ENCODE data around the gene DAGLB.

Gene DAGLB

DNA sequence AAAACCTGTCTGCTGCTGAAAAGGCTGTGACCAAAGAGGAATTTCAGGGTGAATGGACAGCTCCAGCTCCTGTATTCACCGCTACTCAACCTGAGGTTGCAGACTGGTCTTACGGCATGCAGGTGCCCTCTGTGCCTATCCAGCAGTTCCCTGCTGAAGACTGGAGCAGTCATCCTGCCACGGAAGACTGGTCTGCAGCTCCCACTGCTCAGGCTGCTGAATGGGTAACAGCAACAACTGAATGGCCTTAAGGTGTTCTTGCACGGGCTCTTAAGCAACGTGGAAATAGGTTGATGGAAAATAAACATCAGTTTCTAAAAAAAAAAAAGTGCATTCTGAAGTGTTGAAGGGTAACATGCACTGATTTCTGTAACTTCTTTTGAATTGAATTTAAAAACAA, 82.3 kb downstream of the DAGLB start:
- DNase-seq (ENCODE audit: low read depth): no peak

DNA sequence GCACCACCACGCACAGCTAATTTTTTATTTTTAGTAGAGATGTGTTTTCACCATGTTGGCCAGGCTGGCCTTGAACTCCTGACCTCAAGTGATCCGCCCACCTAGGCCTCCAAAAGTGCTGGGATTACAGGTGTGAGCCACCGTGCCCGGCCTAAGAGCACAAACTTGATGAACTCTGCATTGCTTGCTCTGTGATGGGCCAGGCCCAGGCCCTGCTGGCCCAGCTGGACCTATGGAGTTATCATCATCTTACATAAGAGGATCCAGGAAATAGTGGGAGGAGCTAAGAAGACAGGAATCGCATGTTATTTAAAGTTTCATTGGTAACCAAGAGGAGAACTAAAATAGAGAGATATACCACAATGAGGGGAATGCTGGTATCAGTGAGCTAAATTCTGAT, 86.9 kb downstream of the DAGLB start:
- no peak for DNase-seq (ENCODE audit: low read depth)

DNA sequence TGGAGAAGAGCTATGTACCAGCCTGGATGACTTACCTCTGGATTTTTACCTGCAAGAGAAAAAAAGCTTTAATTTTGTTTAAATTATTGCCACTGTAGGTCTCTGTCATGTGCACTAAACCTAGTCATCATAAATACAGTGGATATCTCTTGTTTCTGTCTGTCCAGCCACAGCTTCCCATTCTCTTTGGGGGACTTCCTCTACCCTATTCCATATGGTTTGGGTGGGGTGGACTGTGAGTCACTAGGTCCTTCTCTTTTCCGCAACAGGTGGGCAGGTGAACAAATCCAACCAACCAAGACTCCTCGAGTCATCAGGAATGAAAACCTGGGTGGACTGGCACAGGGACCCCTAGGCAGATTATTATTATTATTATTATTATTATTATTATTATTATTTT, 88.0 kb downstream of the DAGLB start:
- no peak for DNase-seq (ENCODE audit: low read depth)

All from activated T-cell treated with anti-CD3 and anti-CD28 coated beads for 24 hours (primary cell).